Inflammatory macrophage treated with lipopolysaccharide for 4 hours (primary cell): Measurements from ENCODE around the gene AREG.

ENCODE experiments used
- DNase-seq: peaks from one replicate; pipeline ENCODE4 v3.0.0-alpha.2; 2020

AREG gene

DNA sequence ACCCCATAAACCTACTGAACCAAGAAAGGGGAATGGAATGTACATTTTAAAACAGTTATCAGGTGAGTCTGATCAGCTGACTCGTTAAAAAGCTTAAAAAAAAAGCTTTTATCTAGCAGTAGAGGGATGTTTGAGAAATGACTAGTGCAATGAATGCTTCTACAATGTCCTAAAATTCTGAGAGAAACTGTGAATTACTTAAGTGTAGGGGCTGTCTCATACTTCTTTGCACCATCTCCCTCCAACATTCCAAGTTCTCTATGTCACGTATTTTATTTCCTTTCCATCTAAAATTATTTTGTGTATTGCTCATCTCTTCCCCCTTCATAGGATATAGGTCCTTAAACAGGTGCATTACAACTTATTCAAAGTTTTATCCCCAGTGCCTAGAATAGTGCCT lies 11.9 kb upstream of the AREG start:
- DNase-seq, result no peak

DNA sequence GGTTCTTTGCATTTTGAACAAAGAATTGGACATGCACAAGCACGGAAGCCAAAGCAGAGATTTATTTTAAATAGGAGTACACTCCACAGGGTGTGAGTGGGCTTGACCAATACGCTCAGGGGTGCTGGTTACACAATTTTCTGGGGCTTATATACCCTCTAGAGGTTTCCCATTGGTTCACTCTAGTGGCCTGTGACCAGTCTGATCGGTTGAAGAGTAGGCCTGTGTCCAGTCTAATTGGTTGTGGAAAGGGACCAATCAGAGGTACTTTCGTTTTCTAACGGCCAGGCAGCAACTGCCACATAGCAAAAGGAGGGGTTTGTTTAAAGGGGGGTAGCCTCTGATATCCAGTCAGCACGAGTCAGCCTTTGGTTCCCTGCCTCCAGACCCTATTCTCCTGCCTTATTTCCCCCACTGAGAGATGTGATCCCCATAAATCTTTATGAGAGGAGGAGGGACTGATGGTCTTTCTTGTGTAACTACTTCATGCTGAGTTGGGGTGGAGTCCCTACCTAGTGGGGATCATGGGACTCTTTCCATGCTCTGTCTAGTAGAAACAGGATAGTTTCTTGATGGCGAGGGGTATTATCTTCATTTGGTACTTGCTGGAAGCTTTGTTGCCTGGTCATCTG lies 11.3 kb upstream of the AREG start:
- DNase-seq, result no peak

DNA sequence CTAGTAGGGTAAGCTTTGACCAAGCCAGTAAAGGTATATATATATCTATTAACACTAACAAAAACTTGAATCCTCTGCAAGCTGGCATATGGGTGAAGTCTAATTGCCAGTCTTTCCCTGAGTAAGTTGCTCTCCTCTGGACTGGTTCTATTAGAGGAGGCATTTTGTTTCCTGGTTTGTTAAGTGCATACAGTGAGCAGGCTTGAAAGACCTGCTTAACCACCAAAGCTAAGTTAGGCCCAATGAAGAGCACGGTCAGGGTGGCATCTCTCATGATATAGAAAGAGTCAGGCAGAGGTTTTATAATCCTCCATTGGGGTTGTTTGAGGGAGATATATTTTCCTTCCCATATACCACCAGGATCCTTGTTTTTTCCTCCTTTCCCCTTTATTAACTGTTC lies 9.6 kb upstream of the AREG start:
- no peak for DNase-seq

- DNase-seq, result no peak
These were observed 7.1 kb upstream of the AREG start for GRCh38 chr4:74437866-74438265.

DNA sequence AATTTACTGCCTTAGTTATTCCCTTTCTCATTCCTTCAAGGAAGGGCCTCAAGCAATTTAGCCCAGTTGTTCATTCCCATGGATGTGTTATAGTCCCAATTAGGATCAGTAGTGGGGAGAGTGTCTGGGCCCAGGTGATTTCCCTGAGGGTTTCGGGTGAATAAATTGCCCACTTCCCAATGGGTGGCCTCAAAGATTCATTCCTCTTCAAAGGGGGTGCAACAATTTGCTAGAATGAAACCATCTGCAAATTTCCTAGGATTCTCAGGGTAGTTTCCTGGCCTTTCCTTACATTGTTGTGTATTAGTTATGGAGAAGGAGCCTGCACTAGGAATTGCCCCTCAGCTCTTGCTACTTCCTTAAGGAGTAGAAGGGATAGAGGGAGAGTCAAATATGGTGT lies 6.3 kb upstream of the AREG start:
- DNase-seq, result no peak

- no peak for DNase-seq
These were observed 5.0 kb upstream of the AREG start for GRCh38 chr4:74439952-74440351.

DNA sequence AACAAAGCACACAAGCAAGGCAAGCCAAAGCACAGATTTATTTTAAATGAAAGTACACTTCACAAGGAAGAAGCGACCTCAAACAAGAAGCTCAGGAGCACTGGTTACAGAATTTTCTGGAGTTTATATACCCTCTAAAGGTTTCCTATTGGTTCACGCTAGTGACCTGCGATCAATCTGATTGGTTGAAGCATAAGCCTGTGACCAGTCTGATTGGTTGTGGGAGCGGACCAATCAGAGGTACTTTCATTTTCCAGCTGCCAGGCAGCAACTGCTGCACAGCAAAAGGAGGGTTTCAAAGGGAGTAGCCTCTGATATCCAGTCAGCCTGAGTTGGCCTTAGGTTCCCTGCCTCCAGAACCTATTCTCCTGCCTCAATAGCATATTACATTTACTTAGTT lies 4.6 kb upstream of the AREG start:
- no peak for DNase-seq

GRCh38 chr4:74441744-74442143 lies 3.2 kb upstream of the AREG start:
- no peak for DNase-seq

- DNase-seq, result no peak
These were observed 1.4 kb downstream of the AREG start for GRCh38 chr4:74446193-74446868.

DNA sequence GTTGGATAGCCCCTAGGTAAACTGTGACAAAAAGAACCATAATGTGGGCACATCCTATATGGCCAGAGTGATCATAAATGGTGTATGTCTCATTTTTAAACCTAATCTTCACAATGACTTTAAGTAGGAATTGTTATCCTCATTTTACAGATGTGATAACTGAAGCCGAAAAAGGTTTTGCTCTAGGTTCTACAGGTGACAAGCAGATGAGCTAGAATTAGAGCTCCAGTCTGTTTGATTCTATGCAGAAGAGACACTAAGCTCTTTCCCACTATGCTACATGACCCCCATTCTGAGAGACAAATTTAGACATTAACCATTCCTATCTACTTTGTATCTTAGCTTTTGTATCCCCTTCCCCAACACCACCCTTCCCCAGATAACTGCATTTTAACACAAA lies 2.0 kb downstream of the AREG start:
- no peak for DNase-seq

GRCh38 chr4:74447636-74448233 lies 2.8 kb downstream of the AREG start:
- DNase-seq, result no peak

GRCh38 chr4:74449571-74450297 lies 4.8 kb downstream of the AREG start:
- DNase-seq, result no peak

DNA sequence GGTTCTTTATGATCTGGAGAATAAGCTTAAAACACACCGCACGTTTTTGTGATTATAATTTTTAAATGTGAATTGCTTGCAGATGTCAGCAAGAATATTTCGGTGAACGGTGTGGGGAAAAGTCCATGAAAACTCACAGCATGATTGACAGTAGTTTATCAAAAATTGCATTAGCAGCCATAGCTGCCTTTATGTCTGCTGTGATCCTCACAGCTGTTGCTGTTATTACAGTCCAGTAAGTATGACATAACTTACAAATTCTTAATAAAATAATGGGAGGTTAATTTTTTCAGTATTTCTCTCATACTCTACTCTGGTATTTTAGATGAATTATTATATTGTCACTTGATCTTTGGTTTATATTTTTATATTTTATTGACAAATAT lies 5.4 kb downstream of the AREG start:
- DNase-seq, result no peak

DNA sequence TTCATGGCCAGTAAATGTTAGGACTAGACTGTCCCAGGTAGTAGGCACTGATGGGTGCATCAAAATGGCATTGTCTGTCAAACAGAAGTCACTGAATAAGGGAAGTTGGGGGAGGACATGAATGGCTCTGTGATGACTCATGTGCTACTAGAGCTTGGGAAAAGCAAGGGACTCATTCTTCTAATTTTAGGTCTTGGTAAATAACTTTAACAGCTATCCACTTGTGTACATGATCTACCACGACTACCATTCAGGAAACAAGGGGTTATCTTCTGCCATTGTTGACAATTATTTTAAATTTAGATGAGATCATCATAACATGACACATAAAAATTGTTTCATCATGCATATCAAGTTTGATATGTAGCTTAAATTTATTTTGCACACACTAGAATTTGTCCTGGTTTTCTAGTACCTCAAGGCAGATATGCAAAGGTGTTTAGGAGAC lies 6.3 kb downstream of the AREG start:
- DNase-seq, result peak; percentile 86

GRCh38 chr4:74453037-74453635 lies 8.2 kb downstream of the AREG start:
- no peak for DNase-seq

DNA sequence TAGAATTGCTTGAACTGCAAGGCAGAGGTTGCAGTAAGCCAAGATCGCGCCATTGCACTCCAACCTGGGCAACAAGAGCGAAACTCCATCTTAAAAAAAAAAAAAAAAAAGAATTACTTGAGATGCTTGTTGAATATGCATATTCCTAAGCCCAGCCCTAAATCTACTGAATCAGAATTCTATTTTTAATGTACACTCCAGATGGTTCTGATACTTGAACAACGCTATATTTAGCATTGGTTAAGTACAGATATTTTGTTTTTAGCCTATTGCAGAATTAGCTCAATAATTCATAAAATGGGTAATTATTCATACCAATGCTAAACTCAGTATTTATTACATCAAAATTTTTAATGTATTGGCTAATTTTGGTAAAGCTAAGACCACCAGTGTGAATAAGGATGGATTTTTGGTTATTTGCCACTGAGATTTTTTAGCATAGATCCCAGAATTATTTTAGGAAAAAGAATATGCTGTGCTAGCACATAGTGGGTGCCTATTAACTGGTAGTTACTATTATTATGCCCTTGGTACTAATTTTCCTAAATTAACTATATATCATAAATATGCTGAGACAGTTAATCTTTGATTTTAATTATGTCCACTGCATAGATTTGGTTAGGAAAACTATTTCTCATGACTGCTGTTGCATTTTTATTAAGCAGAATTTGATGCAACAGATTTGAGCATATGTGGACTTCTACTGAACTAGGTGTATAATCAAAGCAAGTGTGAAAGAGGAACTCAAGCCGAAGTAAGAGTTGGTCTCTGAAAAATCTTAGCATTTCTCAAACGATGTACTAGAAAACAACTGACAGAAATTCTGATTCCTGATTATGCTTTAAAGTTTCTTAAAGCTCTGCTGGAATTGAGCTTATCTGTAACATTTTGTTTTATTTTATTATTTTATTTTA lies 9.2 kb downstream of the AREG start:
- DNase-seq, result no peak

DNA sequence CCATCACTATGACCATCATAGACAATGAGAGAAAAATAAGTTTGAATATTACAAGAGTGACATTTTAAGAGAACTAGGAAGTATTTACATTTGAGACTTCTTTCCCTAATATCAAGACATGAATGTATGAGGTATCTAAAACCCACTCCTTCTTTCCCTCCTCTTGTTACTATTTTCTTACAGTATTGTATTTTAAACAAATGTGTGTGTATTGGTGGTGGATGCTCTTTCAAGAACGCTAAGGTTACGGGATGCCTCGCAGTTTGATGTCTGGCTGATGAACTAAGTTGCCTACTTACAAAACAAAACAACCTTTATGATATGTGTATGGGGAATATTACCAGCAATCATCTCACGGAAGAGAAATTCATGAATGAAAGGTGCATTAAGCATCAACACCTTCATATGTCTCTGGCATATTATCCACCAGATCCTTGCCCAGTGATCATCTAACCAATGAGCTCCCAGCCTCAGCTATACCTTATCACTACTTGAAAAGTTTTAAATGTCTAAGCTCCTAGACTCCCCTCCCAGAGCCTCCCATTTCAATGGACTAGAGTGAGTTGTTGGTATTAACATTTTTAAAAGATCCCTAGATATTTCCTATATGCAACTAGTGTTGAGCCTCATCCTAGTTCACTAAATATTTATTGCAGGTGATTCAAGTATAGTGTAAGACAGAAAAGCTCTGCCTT lies 10.6 kb downstream of the AREG start:
- DNase-seq, result no peak

DNA sequence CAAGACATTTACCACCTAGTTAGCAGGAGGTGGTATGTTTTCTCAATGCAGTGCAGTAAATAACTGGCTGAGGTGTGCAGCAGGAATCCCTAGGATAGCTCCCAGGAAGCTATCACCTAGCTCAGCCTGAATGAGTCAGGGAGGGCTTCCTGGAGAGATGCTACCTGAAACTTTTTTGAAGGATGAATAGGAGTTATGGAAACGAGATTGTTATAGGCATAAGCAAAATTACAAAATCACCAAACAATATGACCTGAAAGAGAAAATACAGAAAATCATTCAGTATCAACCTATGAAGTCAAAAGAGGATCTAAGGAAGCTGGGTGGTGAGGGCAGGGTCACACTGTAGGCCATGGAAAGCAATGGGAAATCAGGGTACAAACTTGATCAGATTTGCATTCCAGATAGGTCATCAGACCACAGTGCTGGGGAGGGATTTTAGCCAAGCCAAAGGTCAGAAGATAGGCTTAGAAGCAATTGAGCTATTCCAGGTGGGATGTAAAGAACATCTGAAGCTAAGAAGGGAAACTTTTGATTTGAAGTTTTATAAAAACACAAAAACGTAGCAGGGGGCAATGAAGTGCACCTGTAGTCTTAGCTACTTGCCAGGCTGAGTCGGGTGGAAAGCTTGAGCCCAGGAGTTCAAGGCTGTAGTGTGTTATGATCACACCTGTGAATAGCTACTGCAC lies 11.3 kb downstream of the AREG start:
- no peak for DNase-seq

GRCh38 chr4:74456849-74457395 lies 12.0 kb downstream of the AREG start:
- no peak for DNase-seq

GRCh38 chr4:74460833-74461232 lies 15.9 kb downstream of the AREG start:
- no peak for DNase-seq

- no peak for DNase-seq
These were observed 18.2 kb downstream of the AREG start for GRCh38 chr4:74463123-74463522.
